NCI-H2196 (cell line): ENCODE measurements around the gene HMGN5.
A peak's percentile ranks its signal among the peaks of the same experiment; 100 is the strongest.

Source experiments
- DNase-seq: peaks from one replicate; lab custom pipeline; 2025; ENCODE audit not compliant: unreplicated experiment; lab: John Stamatoyannopoulos, UW

HMGN5 gene, protein sequence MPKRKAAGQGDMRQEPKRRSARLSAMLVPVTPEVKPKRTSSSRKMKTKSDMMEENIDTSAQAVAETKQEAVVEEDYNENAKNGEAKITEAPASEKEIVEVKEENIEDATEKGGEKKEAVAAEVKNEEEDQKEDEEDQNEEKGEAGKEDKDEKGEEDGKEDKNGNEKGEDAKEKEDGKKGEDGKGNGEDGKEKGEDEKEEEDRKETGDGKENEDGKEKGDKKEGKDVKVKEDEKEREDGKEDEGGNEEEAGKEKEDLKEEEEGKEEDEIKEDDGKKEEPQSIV

DNA sequence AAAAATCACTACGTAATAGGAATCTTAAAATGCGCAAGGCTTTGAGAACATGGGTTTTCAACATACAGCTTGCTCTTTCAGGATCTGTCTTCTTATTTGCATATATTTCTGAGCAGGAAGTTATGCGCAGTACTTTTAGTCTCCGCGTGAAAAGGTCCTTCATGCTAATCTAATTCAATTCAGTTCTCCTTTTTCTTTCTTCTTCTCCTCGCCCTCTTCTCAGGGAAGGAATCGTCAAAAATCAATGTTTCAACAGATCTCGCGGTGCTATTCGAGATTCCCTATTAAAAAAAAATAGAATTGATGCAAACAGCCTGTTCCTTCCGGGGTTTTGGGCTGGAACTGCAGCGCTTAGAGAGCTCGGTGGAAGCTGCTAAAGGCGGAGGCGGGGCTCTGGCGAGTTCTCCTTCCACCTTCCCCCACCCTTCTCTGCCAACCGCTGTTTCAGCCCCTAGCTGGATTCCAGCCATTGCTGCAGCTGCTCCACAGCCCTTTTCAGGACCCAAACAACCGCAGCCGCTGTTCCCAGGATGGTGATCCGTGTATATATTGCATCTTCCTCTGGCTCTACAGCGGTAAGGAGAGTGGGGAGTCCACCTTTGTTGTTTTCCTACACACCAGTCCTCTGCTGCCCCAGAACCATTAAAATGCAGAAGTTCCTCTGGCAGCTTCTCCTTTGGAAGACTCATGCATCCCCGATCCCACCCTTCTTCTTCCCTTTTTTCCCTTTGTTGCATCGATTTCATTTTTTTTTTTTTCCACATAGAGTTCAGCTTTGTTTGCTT is at the start of gene HMGN5, which contains the start of gene SH3BGRL:
Gene HMGN5, minus strand, starts transcription at position 243 of the 785 bp plus-strand sequence. CDS start 80,364 bp downstream, outside the sequence.
Gene SH3BGRL, plus strand, starts transcription at position 432 of the 785 bp plus-strand sequence. Its CDS starts 99 bp downstream, at position 531.
- no peak for DNase-seq

DNA sequence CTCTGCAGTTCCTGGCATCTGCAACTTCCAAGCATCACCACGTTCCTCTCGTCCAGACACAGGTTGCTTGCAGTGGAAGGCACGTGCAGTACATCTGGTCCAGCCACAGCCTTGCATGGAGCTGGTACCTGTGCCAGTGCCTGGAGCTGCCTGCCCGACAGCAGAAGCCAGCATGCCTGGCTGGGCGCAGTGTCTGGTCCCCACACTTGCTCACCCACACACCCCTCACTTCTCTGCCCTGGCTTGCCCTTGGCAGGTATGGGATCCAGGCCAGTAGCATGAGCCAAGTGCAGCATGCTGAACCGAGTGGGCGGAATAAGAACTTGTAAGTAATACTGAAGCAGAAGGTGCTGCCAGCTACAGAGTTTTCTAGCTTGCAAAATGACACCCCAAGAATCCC is 40.0 kb upstream of the HMGN5 start:
- no peak for DNase-seq

DNA sequence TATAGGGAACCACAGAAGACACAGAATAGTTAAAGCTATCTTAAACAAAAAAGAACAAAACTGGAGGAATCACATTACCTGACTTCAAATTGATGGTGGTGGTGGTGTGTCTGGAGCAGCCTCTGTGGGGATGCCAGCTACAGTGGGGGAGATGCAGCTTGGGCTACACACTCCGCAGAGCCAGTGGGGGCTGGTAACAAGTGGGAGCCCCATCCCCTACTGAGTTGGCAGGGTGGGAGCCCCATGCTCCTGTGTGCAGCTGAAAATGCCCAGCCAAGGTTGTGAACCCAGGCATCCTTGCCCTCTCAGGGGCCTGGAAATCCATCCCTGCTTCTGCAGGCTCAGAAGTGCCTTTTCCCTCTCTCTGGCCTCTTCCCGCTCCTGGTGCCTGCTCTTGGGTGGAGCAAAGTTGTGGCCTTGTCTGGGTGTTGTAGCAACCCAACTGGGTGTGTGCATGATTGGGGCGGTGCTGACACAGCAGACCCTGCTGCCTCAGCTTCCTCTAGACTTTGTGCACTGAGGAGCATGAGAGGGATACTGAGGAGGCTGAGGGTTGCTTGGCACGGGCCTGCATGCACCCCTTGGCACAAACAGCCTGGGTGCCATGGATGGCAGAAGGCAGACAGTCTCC is 39.1 kb upstream of the HMGN5 start:
- no peak for DNase-seq

DNA sequence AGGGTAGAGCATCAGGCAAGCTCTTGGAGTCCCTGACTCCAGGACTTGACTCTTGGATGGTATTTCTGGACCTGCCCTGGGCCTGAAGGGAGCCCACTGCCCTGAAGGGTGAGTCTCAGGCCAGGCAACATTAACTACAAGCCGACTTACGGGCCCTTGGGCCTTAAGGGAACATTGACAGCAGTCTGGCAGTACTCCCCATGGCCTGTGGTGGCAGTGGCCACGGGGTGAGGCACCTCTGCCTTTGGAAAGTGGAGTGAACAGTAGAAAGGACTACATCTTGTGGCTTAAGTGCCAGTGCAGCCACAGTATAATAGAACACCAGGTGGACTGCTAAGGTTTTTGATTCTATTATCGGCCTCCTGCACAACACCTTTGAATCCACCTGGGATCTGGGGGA is 36.5 kb upstream of the HMGN5 start:
- DNase-seq, result no peak

DNA sequence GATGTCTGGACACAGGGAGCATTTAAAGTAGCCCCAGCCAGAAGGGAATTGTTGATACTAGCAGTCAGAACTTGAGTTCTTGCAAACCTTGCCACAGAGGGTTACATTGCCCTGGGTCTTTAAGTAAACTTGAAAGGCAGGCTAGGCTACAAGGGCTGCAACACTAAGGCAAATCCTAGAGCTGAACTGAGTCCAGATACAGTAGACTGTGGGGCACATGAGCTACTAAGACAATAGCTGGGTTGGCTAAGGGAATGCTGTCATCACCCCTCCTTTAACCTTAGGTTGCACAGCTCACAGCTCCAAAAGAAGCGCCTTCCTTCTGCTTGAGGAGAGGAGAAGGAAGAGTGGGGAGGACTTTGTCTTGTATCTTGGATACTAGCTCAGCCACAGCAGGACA is 35.8 kb upstream of the HMGN5 start:
- no peak for DNase-seq

DNA sequence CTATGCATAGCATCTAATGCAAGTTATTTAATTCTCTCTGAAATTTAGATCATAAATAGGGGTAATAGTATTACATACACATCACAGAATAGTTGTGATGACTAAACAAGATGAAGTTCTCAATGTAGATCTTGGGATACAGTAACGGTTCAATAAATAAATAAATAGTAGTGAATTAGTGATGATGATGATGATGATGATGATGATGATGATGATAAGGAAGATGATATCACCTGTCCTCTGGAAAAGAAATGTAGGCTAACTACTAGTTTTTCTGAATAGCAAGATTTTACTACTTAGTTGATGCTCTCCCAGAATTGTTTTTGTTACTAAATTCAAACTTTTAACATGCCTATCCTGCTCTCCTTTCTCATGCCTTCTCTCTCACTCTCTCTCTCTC is 30.5 kb upstream of the HMGN5 start:
- DNase-seq, result no peak

DNA sequence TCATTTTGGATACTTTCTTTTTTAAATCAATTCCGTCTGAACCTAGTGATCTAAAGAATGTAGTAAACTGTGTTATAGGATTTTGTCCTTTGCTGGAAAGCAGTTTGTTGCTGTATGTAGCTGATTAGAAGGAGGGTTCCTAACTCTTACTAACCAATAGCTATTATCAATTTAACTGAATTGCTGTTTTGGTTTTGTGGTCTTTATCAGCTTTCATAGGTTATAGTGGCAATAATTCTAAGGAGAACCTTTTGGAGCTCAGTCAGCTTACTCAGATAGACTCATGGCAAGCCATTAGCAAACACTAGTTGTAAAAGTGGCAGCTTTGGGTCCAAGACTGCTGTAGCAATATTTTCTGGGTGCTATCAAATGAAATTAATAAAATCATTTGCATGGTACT is 29.8 kb upstream of the HMGN5 start:
- no peak for DNase-seq

DNA sequence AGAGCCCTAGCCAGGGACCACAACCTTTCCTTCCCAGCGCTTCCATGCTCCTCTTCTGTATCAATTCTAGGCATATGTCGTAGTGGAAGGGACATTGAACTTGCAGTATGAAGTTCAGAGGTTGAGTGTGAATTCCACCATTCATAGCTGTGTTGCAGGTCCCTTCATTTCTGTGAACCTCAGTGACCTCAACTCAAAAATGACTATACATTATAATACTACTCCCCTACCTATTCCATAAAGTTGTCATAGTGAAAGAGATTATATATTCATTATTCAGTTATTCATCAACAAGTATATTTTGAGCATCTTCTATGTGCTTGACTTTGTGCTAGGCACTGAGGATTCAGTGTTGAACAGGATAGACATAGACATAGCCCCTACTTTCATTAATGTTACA is 28.2 kb upstream of the HMGN5 start:
- no peak for DNase-seq

DNA sequence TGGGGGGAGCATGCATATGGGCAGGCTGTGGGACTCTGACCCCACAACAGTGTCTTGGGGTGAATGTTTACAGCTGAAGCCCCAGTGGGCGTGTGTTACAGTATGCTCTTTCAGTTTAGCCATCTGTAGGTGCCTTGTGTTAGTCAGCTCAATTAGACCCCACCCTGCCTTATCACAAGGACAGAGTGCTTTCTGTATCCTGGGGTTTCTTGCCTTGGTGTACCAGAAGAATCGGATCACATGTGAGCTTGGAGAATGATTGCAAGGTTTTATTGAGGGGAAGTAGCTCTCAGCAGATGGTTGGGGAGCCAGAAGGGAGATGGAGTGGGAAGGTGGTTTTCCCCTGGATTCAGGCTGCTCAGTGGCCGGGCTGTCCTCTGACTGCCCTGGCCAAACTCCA is 27.5 kb upstream of the HMGN5 start:
- no peak for DNase-seq

DNA sequence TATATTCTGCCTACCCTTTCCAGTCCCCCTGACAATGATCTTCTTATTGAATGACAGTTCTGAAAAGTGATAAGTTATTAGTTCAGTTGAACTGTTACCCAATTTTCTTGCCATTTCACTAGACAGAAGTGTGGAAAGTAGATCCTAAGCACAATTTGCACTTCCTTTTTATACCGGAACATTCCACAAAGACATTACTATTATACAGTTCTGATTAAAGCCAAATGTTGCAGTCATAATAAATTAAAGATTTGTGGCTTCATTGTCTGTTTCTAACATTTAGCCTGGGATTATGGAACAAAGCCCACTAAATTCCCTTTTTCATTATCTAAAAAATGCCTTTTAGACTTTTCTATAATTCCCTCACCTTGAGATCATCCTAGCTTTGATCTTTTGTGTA is 14.0 kb upstream of the HMGN5 start:
- DNase-seq, result no peak

DNA sequence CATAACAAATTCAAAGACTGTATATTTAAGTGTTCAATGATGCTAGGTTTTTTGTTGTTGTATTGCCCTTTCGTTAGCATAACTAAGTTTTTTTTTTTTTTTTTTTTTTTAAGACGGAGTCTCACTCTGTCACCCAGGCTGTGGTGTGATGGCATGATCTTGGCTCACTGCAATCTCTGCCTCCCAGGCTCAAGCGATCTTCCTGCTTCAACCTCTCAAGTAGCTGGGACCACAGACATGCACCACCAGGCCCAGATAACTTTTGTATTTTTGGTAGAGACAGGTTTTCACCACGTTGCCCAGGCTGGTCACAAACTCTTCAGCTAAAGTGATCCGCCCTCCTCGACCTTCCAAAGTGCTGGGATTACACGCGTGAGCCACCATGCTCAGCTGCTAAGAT is 7.2 kb upstream of the HMGN5 start:
- DNase-seq, result no peak

DNA sequence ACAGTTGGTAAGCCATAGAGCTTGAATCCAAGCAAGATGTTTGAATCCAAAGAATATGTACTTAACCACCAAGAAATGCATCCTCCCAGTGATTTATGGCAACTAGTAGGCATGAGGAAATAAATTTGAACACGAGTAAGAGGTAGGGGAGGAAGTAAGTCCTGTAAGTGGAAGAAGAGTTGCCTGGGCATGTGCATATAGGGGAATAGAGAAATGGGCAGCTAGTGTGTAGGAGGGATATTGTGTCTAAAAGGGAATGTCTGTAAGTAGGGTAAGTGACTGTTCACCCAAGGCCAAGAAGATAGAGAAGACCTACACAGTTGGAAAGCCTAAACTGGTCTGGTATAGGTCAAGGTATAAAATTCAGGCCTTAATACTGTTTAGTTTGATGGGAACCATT is 4.8 kb upstream of the HMGN5 start:
- no peak for DNase-seq

DNA sequence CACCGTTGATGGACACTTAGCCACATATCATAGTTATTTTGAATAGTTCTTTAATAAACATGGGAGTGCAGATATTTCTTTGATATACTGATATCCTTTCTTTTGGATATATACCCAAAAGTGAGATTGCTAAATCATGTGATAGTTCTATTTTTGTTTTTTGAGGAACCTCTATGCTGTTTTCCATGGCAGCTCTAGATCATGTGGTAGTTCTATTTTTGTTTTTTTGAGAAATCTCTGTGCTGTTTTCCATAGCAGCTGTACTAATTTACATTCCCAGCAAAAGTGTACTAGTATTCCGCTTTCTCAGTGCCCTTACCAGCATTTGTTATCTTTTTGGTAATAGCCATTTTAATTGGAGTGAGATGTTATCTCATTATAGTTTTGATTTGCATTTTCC is 3.8 kb upstream of the HMGN5 start:
- DNase-seq, result no peak

DNA sequence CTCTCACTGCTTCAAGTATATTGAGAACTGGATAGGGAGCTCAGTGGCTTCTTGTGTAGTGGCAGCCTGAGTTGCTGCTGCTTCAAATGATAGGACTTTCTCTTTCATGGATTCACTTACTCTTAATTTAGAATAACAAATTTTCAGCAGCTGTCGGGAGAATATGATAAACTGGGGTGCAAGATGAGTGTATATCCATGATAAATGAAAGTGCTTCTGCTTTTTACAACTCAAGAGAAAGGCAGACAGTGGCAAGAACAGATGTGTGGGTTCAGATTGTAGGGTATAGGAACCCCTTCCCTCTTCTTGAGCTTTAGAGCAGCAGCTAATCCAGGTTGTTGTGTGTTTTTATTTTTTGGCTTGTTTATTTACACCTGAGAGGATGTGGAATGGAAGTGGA is 1.2 kb upstream of the HMGN5 start:
- no peak for DNase-seq

DNA sequence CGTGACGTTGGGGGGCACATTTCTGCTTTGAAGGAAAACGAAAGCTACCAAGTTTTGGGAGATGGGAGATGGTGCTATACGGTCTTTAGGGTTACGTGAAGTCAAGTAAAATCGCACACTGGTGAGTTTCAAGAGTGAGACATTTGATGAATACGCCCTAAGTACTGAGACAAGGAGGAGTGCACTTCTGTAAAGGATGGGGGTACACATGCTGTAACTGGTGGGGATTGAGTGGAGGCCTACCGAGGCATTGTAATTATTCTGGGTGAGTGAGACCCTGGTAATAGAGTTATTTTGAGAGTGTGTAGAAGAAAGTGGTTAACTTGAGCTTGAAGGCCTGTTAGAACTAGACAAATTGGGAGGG is 725 bp upstream of the HMGN5 start:
- no peak for DNase-seq

DNA sequence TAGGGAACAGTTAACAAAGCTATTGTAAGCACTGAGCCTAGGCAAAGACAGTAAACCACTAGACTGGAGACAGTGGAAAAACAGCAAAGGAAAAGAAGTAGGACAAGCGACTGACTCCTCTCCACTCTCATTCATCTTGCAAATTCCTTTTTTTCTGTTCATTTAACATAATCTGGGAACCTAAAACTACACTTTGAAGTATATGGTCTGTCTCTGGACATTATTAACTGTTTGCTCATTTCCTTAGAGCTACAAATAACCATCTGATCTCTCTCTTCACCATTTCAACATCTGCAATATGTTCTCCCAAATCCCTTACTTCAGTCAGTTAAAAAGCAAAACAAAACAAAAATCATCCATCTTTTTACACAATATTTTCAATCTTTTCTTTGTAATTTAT is 642 bp downstream of the HMGN5 start:
- DNase-seq, result no peak

DNA sequence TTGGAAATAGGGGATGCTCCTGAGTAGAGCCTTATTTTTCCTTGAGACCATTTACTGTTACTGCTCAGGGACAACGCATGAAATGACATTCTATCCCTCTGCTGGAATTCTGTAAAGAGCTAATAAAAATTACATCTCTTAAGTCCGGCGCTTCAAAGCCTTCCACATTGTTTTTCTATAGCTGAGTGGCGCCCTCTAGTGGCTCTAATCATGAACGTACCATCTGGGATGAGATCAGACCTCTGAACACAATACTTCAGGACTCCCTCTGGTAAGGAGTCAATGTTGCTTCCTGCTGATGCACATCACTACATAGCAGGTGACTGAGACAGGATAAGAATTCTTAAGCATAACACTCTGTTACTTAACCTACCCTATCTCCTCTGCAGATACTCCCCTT is 6.0 kb downstream of the HMGN5 start:
- DNase-seq, result peak; percentile 2

DNA sequence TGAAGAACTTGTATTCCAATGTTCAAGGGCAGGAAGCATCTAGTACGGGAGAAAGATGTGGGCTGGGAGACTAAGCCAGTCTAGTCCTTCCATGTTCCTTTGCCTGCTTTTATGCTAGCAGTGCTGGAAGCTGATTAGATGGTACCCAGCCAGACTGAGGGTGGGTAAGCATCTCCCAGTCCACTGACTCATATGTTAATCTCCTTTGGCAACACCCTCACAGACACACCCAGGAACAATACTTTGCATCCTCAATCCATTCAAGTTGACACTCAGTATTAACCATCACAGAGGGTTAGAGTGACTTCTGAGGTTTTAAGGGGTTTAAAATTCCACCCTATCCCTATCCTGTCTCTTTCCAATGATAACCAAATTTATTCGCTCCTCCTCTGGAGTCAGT is 6.5 kb downstream of the HMGN5 start:
- no peak for DNase-seq

DNA sequence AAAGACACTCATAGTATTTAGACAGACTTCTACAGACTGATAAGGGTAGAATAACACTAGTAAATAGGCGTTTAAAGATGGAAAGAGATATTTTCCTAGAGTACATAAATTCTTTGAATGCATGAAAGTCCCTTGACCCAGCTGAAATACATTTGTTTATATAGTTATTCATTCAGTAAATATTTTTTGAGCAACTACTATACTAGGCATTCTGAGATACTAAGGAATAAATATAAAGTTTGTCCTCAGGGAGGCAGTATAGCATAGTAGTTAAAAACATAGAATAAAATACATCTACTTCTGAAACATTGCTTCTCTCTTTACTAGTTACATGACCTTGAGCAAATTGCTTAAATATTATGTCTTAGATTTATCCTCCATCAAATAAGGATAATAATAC is 27.4 kb downstream of the HMGN5 start:
- no peak for DNase-seq

DNA sequence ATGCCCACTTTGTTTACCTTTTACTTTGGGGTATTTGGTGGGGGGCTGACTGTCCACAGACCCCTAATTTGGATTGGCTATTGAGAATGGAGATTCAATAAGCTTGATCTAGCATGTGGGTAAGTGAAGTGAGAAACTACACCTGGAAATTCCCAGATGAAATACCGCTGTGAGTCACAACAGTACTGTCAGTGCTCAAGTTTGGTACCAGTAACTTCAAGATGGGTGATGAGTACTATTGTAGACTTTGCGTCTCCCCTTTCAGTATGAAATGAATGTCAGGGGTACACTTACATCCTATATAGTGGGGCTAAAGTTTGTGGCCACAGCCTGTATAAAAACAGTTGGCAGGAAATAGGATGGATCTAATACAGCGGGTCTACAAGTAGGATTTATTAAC is 33.3 kb downstream of the HMGN5 start:
- DNase-seq, result no peak

DNA sequence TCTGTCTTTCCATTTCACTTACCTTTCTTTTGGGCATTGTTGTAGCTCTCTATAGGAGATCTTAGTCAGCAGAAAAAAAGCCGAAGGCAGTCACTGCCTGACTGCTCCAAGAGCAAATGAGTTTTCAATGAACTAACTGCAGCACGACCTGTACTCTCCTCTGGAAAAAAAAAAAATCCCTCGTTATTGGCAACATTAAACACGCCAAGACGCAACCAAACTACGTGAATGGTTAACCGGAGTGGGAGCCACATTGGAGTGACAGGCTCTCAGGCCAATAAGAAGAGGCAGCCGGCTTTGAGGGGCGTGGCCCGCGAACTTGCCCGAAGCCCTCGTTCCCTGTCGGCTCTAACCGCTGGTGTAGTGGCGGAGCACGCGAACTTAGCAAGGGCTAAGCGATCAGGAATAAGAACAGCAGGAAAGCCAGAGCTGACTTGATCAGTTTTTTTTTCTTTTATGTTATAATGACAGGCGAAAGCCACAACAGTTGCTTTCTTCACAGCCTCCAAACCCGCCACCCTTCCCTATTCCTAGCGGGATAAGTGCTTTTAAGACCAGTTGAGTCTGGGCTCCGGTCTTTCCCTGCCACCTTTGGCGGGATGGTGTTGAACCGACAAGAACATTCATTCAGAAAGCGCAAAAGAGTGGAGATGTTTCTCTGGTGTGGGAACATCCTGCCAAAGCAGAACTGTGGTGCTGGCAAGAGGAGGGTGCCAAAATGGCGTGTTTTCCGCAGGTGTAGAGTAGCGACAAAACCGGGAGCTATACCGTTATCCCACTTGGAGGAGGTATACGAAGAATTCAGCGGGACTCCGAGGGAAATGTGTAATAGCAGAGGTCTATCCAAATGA is 80.0 kb downstream of the HMGN5 start:
- DNase-seq, result no peak
